Measurements from ENCODE around the gene PTPRQ.

DNA sequence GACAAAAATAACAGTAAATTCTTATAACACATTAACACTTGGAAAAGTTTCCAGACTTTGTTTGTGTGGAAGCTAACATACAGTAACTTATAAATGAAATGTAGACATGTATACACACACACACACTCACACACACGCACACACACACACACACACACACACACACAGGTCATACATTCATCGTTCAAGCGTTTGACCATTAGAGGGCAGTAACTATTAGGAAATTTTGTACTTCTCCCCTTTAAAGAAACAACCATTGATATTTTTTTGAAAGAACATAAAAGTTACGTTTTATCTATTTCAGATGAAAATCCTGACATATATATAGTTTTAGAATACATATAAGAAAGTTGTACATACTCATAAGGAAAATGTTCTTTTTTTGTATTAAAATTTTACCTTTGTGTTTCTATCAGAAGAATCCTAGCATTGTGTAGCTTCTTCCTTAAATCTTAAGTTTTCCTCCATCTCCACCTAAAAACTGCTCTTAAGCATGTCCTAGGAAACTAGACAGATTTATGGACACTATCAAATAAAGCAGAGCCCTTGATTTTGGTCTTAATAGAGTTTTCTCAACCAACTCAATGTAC is 29.0 kb downstream of the PTPRQ start:
- TF ChIP-seq, protein P1, sequence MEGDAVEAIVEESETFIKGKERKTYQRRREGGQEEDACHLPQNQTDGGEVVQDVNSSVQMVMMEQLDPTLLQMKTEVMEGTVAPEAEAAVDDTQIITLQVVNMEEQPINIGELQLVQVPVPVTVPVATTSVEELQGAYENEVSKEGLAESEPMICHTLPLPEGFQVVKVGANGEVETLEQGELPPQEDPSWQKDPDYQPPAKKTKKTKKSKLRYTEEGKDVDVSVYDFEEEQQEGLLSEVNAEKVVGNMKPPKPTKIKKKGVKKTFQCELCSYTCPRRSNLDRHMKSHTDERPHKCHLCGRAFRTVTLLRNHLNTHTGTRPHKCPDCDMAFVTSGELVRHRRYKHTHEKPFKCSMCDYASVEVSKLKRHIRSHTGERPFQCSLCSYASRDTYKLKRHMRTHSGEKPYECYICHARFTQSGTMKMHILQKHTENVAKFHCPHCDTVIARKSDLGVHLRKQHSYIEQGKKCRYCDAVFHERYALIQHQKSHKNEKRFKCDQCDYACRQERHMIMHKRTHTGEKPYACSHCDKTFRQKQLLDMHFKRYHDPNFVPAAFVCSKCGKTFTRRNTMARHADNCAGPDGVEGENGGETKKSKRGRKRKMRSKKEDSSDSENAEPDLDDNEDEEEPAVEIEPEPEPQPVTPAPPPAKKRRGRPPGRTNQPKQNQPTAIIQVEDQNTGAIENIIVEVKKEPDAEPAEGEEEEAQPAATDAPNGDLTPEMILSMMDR (IDR thresholded peaks at IDR 0.05), result no peak
- TF ChIP-seq POLR2A (IDR thresholded peaks at IDR 0.05), result no peak

Data from vagina (tissue), 2 donors.